ENCODE measurements around the gene USP17L15. TPM values are rescaled to one million over a fixed set of nuclear protein-coding genes. Genes with fewer than 3 reads are reported as not detected.
"Not testable (repeated sequence)": the region's sequence is repeated elsewhere in the genome, so short reads cannot be mapped to it uniquely, and the experiment has no call there.

Gene USP17L15, protein sequence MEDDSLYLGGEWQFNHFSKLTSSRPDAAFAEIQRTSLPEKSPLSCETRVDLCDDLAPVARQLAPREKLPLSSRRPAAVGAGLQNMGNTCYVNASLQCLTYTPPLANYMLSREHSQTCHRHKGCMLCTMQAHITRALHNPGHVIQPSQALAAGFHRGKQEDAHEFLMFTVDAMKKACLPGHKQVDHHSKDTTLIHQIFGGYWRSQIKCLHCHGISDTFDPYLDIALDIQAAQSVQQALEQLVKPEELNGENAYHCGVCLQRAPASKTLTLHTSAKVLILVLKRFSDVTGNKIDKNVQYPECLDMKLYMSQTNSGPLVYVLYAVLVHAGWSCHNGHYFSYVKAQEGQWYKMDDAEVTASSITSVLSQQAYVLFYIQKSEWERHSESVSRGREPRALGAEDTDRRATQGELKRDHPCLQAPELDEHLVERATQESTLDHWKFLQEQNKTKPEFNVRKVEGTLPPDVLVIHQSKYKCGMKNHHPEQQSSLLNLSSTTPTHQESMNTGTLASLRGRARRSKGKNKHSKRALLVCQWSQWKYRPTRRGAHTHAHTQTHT
- not detected for total RNA-seq

DNA sequence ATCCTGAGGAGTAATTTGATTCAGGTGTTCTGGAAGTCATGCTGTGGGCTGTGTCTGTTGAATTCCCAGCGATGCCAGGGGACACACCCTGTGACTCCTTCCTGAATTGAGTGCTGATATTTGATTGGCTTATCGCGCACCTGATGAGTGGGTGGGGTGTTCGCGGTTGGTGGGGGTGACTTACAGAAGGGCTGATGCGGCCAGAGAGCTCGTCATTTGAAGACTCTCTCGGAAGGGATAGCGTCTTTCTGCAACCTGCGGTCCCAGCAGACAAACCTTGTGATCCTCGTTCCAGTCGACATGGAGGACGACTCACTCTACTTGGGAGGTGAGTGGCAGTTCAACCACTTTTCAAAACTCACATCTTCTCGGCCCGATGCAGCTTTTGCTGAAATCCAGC lies at the start of gene USP17L15:
Gene USP17L15 (plus strand): TSS at position 301 of the 400 bp plus-strand sequence. CDS start 0 bp downstream, at position 301.
- not testable (repeated sequence) for H3K4me1 ChIP-seq; DNase-seq (ENCODE audit: low spot score); H3K27me3 ChIP-seq; H3K4me3 ChIP-seq; H3K9me3 ChIP-seq; H3K36me3 ChIP-seq; H3K27ac ChIP-seq

DNA sequence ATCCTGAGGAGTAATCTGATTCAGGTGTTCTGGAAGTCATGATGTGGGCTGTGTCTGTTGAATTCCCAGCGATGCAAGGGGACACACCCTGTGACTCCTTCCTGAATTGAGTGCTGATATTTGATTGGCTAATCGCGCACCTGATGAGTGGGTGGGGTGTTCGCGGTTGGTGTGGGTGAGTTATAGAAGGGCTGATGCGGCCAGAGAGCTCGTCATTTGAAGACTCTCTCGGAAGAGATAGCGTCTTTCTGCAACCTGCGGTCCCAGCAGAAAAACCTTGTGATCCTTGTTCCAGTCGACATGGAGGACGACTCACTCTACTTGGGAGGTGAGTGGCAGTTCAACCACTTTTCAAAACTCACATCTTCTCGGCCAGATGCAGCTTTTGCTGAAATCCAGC lies 23.8 kb upstream of the USP17L15 start, which contains the start of gene USP17L10:
Gene USP17L10 (plus strand): TSS at position 301 of the 400 bp plus-strand sequence. CDS start 0 bp downstream, at position 301.
- H3K4me1 ChIP-seq; H3K27ac ChIP-seq; H3K27me3 ChIP-seq; H3K36me3 ChIP-seq; H3K4me3 ChIP-seq; H3K9me3 ChIP-seq; DNase-seq (ENCODE audit: low spot score): not testable (repeated sequence)

DNA sequence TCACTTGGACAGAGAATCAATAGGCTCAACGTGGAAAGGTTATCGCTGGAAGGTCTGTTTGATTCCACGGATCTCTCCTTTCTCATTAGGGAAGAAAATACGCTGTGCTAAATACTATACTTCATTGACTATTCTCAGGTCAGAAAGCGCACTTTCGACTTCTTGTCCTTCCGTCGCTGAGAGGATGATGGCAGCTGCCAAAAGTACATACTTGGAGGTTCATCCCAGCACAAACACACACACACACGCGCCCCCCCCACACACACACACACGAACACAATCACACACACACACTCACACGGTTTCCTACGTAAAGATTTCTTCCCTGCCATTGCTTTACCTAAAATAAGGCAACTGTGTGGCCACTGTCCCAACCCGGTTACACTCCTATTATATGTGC lies 19.5 kb upstream of the USP17L15 start:
- not testable (repeated sequence) for H3K27me3 ChIP-seq, H3K36me3 ChIP-seq, H3K4me1 ChIP-seq, H3K9me3 ChIP-seq, H3K4me3 ChIP-seq, H3K27ac ChIP-seq
- peak; percentile 52 for DNase-seq (ENCODE audit: low spot score)

DNA sequence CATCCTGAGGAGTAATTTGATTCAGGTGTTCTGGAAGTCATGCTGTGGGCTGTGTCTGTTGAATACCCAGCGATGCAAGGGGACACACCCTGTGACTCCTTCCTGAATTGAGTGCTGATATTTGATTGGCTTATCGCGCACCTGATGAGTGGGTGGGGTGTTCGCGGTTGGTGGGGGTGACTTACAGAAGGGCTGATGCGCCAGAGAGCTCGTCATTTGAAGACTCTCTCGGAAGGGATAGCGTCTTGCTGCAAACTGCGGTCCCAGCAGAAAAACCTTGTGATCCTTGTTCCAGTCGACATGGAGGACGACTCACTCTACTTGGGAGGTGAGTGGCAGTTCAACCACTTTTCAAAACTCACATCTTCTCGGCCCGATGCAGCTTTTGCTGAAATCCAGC lies 19.1 kb upstream of the USP17L15 start, which contains the start of gene USP17L11:
Gene USP17L11 (plus strand): TSS at position 301 of the 400 bp plus-strand sequence. CDS start 0 bp downstream, at position 301.
- not testable (repeated sequence) for H3K9me3 ChIP-seq; H3K27me3 ChIP-seq; H3K27ac ChIP-seq; DNase-seq (ENCODE audit: low spot score); H3K4me3 ChIP-seq; H3K4me1 ChIP-seq; H3K36me3 ChIP-seq

DNA sequence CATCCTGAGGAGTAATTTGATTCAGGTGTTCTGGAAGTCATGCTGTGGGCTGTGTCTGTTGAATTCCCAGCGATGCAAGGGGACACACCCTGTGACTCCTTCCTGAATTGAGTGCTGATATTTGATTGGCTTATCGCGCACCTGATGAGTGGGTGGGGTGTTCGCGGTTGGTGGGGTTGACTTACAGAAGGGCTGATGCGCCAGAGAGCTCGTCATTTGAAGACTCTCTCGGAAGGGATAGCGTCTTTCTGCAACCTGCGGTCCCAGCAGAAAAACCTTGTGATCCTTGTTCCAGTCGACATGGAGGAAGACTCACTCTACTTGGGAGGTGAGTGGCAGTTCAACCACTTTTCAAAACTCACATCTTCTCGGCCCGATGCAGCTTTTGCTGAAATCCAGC lies 14.3 kb upstream of the USP17L15 start, which contains the start of gene USP17L12:
Gene USP17L12 (plus strand): TSS at position 301 of the 400 bp plus-strand sequence. CDS start 0 bp downstream, at position 301.
- H3K4me1 ChIP-seq; H3K27ac ChIP-seq; H3K27me3 ChIP-seq; DNase-seq (ENCODE audit: low spot score); H3K36me3 ChIP-seq; H3K9me3 ChIP-seq; H3K4me3 ChIP-seq: not testable (repeated sequence)

DNA sequence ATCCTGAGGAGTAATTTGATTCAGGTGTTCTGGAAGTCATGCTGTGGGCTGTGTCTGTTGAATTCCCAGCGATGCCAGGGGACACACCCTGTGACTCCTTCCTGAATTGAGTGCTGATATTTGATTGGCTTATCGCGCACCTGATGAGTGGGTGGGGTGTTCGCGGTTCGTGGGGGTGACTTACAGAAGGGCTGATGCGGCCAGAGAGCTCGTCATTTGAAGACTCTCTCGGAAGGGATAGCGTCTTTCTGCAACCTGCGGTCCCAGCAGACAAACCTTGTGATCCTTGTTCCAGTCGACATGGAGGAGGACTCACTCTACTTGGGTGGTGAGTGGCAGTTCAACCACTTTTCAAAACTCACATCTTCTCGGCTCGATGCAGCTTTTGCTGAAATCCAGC lies 9.6 kb upstream of the USP17L15 start, which contains the start of gene USP17L13:
Gene USP17L13 (plus strand): TSS at position 301 of the 400 bp plus-strand sequence. CDS start 0 bp downstream, at position 301.
- not testable (repeated sequence) for DNase-seq (ENCODE audit: low spot score); H3K27ac ChIP-seq; H3K36me3 ChIP-seq; H3K27me3 ChIP-seq; H3K4me3 ChIP-seq; H3K4me1 ChIP-seq; H3K9me3 ChIP-seq

DNA sequence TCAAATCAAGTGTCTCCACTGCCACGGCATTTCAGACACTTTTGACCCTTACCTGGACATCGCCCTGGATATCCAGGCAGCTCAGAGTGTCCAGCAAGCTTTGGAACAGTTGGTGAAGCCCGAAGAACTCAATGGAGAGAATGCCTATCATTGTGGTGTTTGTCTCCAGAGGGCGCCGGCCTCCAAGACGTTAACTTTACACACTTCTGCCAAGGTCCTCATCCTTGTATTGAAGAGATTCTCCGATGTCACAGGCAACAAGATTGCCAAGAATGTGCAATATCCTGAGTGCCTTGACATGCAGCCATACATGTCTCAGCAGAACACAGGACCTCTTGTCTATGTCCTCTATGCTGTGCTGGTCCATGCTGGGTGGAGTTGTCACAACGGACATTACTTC lies 3.9 kb upstream of the USP17L15 start:
- H3K4me3 ChIP-seq, H3K36me3 ChIP-seq, H3K9me3 ChIP-seq, H3K27ac ChIP-seq, H3K27me3 ChIP-seq, H3K4me1 ChIP-seq: not testable (repeated sequence)
- DNase-seq (ENCODE audit: low spot score): peak; percentile 55

DNA sequence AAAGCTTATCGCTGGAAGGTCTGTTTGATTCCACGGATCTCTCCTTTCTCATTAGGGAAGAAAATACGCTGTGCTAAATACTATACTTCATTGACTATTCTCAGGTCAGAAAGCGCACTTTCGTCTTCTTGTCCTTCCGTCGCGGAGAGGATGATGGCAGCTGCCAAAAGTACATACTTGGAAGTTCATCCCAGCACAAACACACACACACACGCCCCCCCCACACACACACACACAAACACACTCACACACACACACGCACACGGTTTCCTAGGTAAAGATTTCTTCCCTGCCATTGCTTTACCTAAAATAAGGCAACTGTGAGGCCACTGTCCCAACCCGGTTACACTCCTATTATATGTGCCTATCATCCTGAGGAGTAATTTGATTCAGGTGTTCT lies 4.3 kb downstream of the USP17L15 start:
- not testable (repeated sequence) for H3K36me3 ChIP-seq; H3K27me3 ChIP-seq; DNase-seq (ENCODE audit: low spot score)

DNA sequence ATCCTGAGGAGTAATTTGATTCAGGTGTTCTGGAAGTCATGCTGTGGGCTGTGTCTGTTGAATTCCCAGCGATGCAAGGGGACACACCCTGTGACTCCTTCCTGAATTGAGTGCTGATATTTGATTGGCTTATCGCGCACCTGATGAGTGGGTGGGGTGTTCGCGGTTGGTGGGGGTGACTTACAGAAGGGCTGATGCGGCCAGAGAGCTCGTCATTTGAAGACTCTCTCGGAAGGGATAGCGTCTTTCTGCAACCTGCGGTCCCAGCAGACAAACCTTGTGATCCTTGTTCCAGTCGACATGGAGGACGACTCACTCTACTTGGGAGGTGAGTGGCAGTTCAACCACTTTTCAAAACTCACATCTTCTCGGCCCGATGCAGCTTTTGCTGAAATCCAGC lies 9.4 kb downstream of the USP17L15 start, which contains the start of gene USP17L17:
Gene USP17L17 (plus strand): TSS at position 301 of the 400 bp plus-strand sequence. CDS start 0 bp downstream, at position 301.
- not testable (repeated sequence) for H3K9me3 ChIP-seq; H3K4me3 ChIP-seq; H3K36me3 ChIP-seq; H3K4me1 ChIP-seq; DNase-seq (ENCODE audit: low spot score); H3K27me3 ChIP-seq; H3K27ac ChIP-seq

More for the DNA sequence above, 4.3 kb downstream of the USP17L15 start:
- H3K9me3 ChIP-seq, H3K27ac ChIP-seq, H3K4me3 ChIP-seq, H3K4me1 ChIP-seq: not testable (repeated sequence)

DNA sequence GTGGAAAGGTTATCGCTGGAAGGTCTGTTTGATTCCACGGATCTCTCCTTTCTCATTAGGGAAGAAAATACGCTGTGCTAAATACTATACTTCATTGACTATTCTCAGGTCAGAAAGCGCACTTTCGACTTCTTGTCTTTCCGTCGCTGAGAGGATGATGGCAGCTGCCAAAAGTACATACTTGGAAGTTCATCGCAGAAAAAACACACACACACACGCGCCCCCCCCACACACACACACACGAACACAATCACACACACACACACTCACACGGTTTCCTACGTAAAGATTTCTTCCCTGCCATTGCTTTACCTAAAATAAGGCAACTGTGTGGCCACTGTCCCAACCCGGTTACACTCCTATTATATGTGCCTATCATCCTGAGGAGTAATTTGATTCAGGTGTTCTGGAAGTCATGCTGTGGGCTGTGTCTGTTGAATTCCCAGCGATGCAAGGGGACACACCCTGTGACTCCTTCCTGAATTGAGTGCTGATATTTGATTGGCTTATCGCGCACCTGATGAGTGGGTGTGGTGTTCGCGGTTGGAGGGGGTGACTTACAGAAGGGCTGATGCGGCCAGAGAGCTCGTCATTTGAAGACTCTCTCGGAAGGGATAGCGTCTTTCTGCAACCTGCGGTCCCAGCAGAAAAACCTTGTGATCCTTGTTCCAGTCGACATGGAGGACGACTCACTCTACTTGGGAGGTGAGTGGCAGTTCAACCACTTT lies 13.9 kb downstream of the USP17L15 start, which contains the start of gene USP17L18:
Gene USP17L18 (plus strand): TSS at position 678 of the 728 bp plus-strand sequence. CDS start 0 bp downstream, at position 678.
- H3K27ac ChIP-seq, H3K36me3 ChIP-seq, H3K9me3 ChIP-seq, H3K4me3 ChIP-seq, H3K4me1 ChIP-seq, H3K27me3 ChIP-seq: not testable (repeated sequence)
- DNase-seq (ENCODE audit: low spot score): peak; percentile 57

DNA sequence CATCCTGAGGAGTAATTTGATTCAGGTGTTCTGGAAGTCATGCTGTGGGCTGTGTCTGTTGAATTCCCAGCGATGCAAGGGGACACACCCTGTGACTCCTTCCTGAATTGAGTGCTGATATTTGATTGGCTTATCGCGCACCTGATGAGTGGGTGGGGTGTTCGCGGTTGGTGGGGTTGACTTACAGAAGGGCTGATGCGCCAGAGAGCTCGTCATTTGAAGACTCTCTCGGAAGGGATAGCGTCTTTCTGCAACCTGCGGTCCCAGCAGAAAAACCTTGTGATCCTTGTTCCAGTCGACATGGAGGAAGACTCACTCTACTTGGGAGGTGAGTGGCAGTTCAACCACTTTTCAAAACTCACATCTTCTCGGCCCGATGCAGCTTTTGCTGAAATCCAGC lies 18.9 kb downstream of the USP17L15 start, which contains the start of gene USP17L19:
Gene USP17L19 (plus strand): TSS at position 301 of the 400 bp plus-strand sequence. CDS start 0 bp downstream, at position 301.
- not testable (repeated sequence) for H3K36me3 ChIP-seq; H3K27ac ChIP-seq; H3K4me1 ChIP-seq; DNase-seq (ENCODE audit: low spot score); H3K9me3 ChIP-seq; H3K27me3 ChIP-seq; H3K4me3 ChIP-seq

DNA sequence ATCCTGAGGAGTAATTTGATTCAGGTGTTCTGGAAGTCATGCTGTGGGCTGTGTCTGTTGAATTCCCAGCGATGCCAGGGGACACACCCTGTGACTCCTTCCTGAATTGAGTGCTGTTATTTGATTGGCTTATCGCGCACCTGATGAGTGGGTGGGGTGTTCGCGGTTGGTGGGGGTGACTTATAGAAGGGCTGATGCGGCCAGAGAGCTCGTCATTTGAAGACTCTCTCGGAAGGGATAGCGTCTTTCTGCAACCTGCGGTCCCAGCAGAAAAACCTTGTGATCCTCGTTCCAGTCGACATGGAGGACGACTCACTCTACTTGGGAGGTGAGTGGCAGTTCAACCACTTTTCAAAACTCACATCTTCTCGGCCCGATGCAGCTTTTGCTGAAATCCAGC lies 23.6 kb downstream of the USP17L15 start, which contains the start of gene USP17L20:
Gene USP17L20 (plus strand): TSS at position 301 of the 400 bp plus-strand sequence. CDS start 0 bp downstream, at position 301.
- DNase-seq (ENCODE audit: low spot score); H3K27ac ChIP-seq; H3K27me3 ChIP-seq; H3K4me3 ChIP-seq; H3K4me1 ChIP-seq; H3K9me3 ChIP-seq; H3K36me3 ChIP-seq: not testable (repeated sequence)

DNA sequence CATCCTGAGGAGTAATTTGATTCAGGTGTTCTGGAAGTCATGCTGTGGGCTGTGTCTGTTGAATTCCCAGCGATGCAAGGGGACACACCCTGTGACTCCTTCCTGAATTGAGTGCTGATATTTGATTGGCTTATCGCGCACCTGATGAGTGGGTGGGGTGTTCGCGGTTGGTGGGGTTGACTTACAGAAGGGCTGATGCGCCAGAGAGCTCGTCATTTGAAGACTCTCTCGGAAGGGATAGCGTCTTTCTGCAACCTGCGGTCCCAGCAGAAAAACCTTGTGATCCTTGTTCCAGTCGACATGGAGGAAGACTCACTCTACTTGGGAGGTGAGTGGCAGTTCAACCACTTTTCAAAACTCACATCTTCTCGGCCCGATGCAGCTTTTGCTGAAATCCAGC lies 28.4 kb downstream of the USP17L15 start, which contains the start of gene USP17L21:
Gene USP17L21 (plus strand): TSS at position 301 of the 400 bp plus-strand sequence. CDS start 0 bp downstream, at position 301.
- H3K4me3 ChIP-seq; H3K27me3 ChIP-seq; DNase-seq (ENCODE audit: low spot score): not testable (repeated sequence)

DNA sequence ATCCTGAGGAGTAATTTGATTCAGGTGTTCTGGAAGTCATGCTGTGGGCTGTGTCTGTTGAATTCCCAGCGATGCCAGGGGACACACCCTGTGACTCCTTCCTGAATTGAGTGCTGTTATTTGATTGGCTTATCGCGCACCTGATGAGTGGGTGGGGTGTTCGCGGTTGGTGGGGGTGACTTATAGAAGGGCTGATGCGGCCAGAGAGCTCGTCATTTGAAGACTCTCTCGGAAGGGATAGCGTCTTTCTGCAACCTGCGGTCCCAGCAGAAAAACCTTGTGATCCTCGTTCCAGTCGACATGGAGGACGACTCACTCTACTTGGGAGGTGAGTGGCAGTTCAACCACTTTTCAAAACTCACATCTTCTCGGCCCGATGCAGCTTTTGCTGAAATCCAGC lies 33.1 kb downstream of the USP17L15 start, which contains the start of gene USP17L22:
Gene USP17L22 (plus strand): TSS at position 301 of the 400 bp plus-strand sequence. CDS start 0 bp downstream, at position 301.
- not testable (repeated sequence) for H3K9me3 ChIP-seq; H3K27me3 ChIP-seq; H3K4me3 ChIP-seq; H3K4me1 ChIP-seq; H3K27ac ChIP-seq; H3K36me3 ChIP-seq; DNase-seq (ENCODE audit: low spot score)

More for the DNA sequence above, 28.4 kb downstream of the USP17L15 start, which contains the start of gene USP17L21:
- H3K36me3 ChIP-seq, H3K9me3 ChIP-seq, H3K4me1 ChIP-seq, H3K27ac ChIP-seq: not testable (repeated sequence)
